Uterus (tissue), 4 donors: Measurements from ENCODE around the gene PRSS53. TPM values are rescaled to one million over a fixed set of nuclear protein-coding genes. Genes with fewer than 3 reads are reported as not detected.

Experiments
- DNase-seq, 2 donors: peaks; one replicate each; pipeline ENCODE4 v3.0.0-alpha.2; 2019 to 2020
- H3K27ac ChIP-seq, 2 donors: fragments of 200-600 bp; sonication (generic); 1 replicate in 1 of 2; 2 replicates in 1 of 2; pipeline ENCODE4 v1.5.1; 2016 to 2018
- H3K27me3 ChIP-seq, 2 donors: fragments of 200-600 bp; sonication (generic); one replicate each; pipeline ENCODE4 v1.5.1; 2018 to 2019; ENCODE audit warnings: control low read depth in 1 of 2
- H3K36me3 ChIP-seq, 2 donors: fragments of 200-600 bp; sonication (generic); one replicate each; pipeline ENCODE4 v1.5.1; 2019; ENCODE audit warnings: control low read depth in 1 of 2
- H3K4me1 ChIP-seq, 2 donors: fragments of 200-600 bp; sonication (generic); one replicate each; pipeline ENCODE4 v1.5.1; 2018 to 2019; ENCODE audit warnings: control low read depth in 1 of 2
- H3K4me3 ChIP-seq, 2 donors: fragments of 200-600 bp; sonication (generic); 1 replicate in 1 of 2; 2 replicates in 1 of 2; pipeline ENCODE4 v1.5.1; 2018 to 2019; ENCODE audit warnings: mild to moderate bottlenecking in 1 of 2
- H3K9me3 ChIP-seq, 2 donors: fragments of 200-600 bp; sonication (generic); one replicate each; pipeline ENCODE4 v1.5.1; 2019; ENCODE audit warnings: control low read depth in 1 of 2
- CTCF ChIP-seq, 4 experiments: fragments of 200-600 bp in 2 of 4; fragments of 450-650 bp in 2 of 4; sonication (generic) in 2 of 4; IDR thresholded peaks; one replicate each; pipeline ENCODE4 v1.5.1; 2016 to 2019; ENCODE audit warnings: antibody characterized with exemption in 4 of 4, mild to moderate bottlenecking in 2 of 4, moderate library complexity in 1 of 4
- POLR2A ChIP-seq, 2 donors: fragments of 450-650 bp; IDR thresholded peaks; one replicate each; pipeline ENCODE4 v1.6.1; 2016; ENCODE audit warnings: antibody characterized with exemption in 2 of 2, mild to moderate bottlenecking in 1 of 2, moderate library complexity in 1 of 2
- intact Hi-C: fragments of 100-400 bp; cut with DNase I; formaldehyde crosslinking; loops from one replicate; pipeline ENCODE4 v1.15.1; 2023; ENCODE audit warnings: low total_unique reads
- total RNA-seq, 4 donors: library from RNA; depleted of rRNA in 3 of 4; stranded (reverse); fragments of >200 nt in 3 of 4; gene quantifications; one replicate each; pipeline versions ENCODE4 v1.1.0 to v1.2.4, GENCODE V29; 2014 to 2023
- donor health status: DM: yes; HTN: yes; CAD: no.

Gene PRSS53
- total RNA-seq, 4 donors from 2014 or later, result under 0.01 to 5.5 (median 2.4) TPM; not detected in 1

DNA sequence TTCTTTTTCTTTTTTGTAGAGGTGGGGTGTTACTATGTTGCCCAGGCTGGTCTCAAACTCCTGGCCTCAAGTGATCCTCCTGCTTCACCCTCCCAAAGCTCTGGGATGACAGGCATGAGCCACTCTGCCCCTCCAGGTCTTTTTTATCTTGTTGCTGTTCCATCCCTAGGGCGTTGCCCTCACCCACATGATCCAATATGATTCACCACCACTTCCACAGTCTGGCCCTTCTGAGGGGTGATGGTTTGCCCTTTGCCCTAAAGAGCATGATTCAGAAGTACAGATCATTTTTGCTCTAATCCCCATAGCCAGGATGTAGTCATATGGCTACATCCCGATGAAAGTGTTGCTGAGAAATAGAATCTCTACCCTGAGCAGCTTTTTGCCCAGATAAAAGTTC, 36.6 kb downstream of the PRSS53 start:
- DNase-seq, result no peak
- H3K27ac ChIP-seq, result no peak overlapping the region
- intact Hi-C loops, result no loop called here

DNA sequence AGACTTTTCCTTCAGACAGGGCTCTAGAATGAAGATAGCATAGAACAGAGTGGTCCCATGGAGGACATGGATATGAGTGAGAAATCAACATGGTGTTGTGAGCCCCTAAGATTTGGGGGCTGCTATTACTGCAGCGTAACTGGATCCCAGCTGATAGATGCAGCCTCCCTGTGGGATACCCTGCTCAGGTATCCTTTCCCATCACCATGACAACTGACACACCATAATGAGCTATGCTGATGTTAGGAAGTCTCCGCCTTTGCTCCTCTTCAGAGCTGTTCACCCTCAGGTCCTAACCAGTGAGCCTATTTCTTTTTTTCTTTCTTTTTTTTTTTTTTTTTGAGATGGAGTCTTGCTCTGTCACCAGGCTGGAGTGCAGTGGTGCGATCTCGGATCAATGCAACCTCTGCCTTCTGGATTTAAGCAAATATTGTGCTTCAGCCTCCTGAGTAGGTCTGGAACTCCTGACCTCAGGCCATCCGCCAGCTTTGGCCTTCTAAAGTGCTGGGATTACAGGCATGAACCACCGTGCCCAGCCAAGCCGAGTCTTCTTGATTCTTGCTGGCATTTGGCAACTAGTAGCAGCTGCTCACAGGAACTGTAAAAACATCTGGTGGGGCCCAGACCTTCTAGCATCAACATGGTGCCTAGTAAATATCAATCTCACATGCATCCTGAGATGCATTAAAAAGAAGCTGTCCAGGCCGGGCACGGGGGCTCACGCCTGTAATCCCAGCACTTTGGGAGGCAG, 38.3 kb downstream of the PRSS53 start:
- H3K4me3 ChIP-seq, result no peak overlapping the region
- no peaks in the 10 kb centered on the region for H3K36me3 ChIP-seq
- H3K4me1 ChIP-seq, result no peaks in the 10 kb centered on the region
- TF ChIP-seq CTCF (IDR thresholded peaks at IDR 0.05), result no peak
- TF ChIP-seq POLR2A (IDR thresholded peaks at IDR 0.05), result no peak
- H3K27me3 ChIP-seq, result no peaks in the 10 kb centered on the region
- DNase-seq, result no peak
- intact Hi-C loops, result no loop called here
- no peak overlapping the region for H3K27ac ChIP-seq
- H3K9me3 ChIP-seq, result no peaks in the 10 kb centered on the region

More for the DNA sequence above, 36.6 kb downstream of the PRSS53 start:
- Histone ChIP-seq H3K4me1 (no peaks in the 10 kb centered on the region), H3K9me3 (no peaks in the 10 kb centered on the region), H3K4me3 (no peak overlapping the region), H3K36me3 (no peaks in the 10 kb centered on the region), H3K27me3 (no peaks in the 10 kb centered on the region)
- no peak for TF ChIP-seq POLR2A (IDR thresholded peaks at IDR 0.05)
- no peak for TF ChIP-seq CTCF (IDR thresholded peaks at IDR 0.05)

DNA sequence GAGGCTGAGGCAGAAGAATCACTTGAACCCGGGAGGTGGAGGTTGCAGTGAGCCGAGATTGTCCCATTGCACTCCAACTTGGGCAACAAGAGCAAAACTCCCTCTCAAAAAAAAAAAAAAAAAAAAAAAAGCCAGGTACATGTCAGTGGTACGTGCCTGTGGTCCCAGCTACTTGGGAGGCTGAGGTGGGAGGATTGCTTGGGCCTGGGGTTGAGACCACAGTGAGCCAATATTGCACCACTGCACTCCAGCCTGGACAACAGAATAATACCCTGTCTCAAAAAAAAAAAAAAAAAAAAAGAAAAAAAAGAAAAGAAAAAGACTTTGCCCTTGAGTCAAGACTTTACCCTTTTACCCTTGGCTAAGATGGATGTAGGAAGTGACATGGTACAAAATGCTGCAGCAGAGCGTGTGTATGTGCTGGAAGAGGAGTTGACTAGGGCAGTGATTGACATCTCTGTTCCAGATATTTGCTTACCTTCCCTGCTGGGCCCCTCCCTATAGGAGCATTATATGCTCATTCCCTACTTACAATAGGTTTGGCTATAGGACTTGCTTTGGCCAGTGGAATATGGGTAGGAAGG, 44.8 kb downstream of the PRSS53 start:
- TF ChIP-seq POLR2A (IDR thresholded peaks at IDR 0.05) (no peak), CTCF (IDR thresholded peaks at IDR 0.05) (no peak)
- no peak overlapping the region for H3K4me3 ChIP-seq
- H3K9me3 ChIP-seq, result no peaks in the 10 kb centered on the region
- no peaks in the 10 kb centered on the region for H3K27me3 ChIP-seq
- no peaks in the 10 kb centered on the region for H3K36me3 ChIP-seq
- no peak overlapping the region for H3K27ac ChIP-seq
- no peak for DNase-seq
- H3K4me1 ChIP-seq, result no peaks in the 10 kb centered on the region
- intact Hi-C loops, result no loop called here

DNA sequence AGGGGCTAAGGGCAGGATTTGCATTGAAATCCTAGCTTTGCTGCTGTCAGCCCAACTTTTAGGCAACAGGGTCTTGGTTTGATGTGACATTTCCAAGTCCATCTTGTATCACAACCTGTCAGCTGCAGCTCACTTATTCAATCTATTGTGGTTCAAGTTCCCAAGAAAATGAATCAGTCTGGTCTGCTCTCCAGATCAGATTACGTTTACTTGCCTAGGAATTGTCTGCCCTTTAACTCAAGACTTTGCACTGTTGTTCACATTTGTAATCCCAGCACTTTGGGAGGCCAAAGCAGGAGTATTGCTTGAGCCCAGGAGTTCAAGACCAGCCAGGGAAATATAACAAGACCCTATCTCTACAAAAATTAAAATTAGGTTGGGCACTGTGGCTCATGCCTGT, 45.4 kb downstream of the PRSS53 start:
- DNase-seq, result no peak
- H3K36me3 ChIP-seq, result no peaks in the 10 kb centered on the region
- no peaks in the 10 kb centered on the region for H3K27me3 ChIP-seq
- TF ChIP-seq CTCF (IDR thresholded peaks at IDR 0.05) (no peak), POLR2A (IDR thresholded peaks at IDR 0.05) (no peak)
- intact Hi-C loops, result no loop called here
- no peak overlapping the region for H3K4me3 ChIP-seq
- H3K4me1 ChIP-seq, result no peaks in the 10 kb centered on the region
- H3K27ac ChIP-seq, result no peak overlapping the region
- no peaks in the 10 kb centered on the region for H3K9me3 ChIP-seq

DNA sequence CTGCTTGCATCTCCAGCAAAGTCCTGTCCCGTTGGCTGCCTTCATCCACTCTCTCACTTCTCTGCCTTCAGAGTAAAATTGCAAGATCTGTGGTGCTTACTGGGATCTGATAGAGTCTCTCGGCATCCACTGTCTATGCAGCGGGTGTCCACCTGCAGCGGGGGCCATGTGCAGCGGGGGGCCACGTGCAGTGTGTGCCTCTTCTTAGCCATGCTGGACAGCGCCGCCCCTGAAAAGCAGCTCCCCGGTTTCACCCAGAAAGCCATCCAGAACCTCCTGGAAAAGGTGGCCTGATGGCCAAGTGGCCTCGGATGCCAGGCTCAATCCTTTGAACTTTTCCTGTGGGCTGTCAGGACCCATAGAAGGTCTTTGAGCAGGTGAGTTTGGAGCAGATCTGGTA, 45.9 kb downstream of the PRSS53 start:
- H3K27ac ChIP-seq, result no peak overlapping the region
- intact Hi-C loops, result no loop called here
- H3K9me3 ChIP-seq, result no peaks in the 10 kb centered on the region
- no peaks in the 10 kb centered on the region for H3K27me3 ChIP-seq
- DNase-seq, result no peak
- H3K4me1 ChIP-seq, result no peaks in the 10 kb centered on the region
- no peak overlapping the region for H3K4me3 ChIP-seq
- H3K36me3 ChIP-seq, result no peaks in the 10 kb centered on the region
- TF ChIP-seq POLR2A (IDR thresholded peaks at IDR 0.05) (no peak), CTCF (IDR thresholded peaks at IDR 0.05) (no peak)
